ENCODE results near the gene ADRB1. TPM values are rescaled to one million over a fixed set of nuclear protein-coding genes. Genes with fewer than 3 reads are reported as not detected.

ADRB1 gene
- total and polyA plus RNA-seq, 2 donors from 2014 or later: 0.72 to 1.4 TPM

GRCh38 chr10:114053946-114054345, 10.3 kb downstream of the ADRB1 start:
- Histone ChIP-seq H3K4me3 (ENCODE audit: low read length in 3 of 3) (no peak overlapping the region), H3K4me1 (ENCODE audit: control insufficient read depth in 2 of 3, insufficient read depth in 2 of 3, low read depth in 1 of 3, low read length in 3 of 3) (peaks cover 0 to 3% (median 0%) of the 10 kb centered on the region in 3 donors), H3K27me3 (ENCODE audit: control insufficient read depth, insufficient read depth, low read length) (peaks cover 2% of the 10 kb centered on the region), H3K27ac (ENCODE audit: low read depth in 2 of 2, low read length in 2 of 2) (no peak overlapping the region), H3K36me3 (ENCODE audit: control insufficient read depth in 2 of 3, insufficient read depth in 3 of 3, low read length in 3 of 3) (no peaks in the 10 kb centered on the region), H3K9ac (ENCODE audit: low read length in 3 of 3) (no peak overlapping the region), H3K9me3 (ENCODE audit: control insufficient read depth in 2 of 3, insufficient read depth in 1 of 3, low read length in 3 of 3) (no peaks in the 10 kb centered on the region)
- DNase-seq (no peak), FAIRE-seq (no peak)
- TF ChIP-seq, protein P1, sequence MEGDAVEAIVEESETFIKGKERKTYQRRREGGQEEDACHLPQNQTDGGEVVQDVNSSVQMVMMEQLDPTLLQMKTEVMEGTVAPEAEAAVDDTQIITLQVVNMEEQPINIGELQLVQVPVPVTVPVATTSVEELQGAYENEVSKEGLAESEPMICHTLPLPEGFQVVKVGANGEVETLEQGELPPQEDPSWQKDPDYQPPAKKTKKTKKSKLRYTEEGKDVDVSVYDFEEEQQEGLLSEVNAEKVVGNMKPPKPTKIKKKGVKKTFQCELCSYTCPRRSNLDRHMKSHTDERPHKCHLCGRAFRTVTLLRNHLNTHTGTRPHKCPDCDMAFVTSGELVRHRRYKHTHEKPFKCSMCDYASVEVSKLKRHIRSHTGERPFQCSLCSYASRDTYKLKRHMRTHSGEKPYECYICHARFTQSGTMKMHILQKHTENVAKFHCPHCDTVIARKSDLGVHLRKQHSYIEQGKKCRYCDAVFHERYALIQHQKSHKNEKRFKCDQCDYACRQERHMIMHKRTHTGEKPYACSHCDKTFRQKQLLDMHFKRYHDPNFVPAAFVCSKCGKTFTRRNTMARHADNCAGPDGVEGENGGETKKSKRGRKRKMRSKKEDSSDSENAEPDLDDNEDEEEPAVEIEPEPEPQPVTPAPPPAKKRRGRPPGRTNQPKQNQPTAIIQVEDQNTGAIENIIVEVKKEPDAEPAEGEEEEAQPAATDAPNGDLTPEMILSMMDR (IDR thresholded peaks at IDR 0.05; ENCODE audit: borderline replicate concordance, extremely low read depth, insufficient read depth): no peak
- intact Hi-C loops (cut with DNase I): no loop called here

DNA sequence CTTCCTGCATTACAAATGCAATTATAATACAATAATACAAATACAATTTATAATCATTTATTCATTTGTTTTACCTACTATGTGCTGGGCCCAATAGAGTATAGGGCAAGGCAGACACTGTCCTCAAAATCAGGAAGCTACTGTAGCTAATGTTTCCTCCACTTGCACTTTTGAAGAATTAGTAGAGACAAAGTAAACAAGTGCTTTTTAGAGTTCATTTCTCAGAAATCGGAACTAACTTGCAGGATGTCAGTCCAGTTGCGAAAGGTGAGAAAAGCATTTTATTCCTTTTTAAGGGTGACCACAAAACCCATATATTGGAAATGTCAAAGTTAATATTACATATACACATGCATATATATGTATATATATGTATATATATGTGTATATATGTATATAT, 14.2 kb downstream of the ADRB1 start:
- Histone ChIP-seq H3K4me1 (ENCODE audit: control insufficient read depth in 2 of 3, insufficient read depth in 2 of 3, low read depth in 1 of 3, low read length in 3 of 3) (peaks cover 0 to 3% (median 0%) of the 10 kb centered on the region in 3 donors), H3K9ac (ENCODE audit: low read length in 3 of 3) (no peak overlapping the region), H3K9me3 (ENCODE audit: control insufficient read depth in 2 of 3, insufficient read depth in 1 of 3, low read length in 3 of 3) (no peaks in the 10 kb centered on the region), H3K27me3 (ENCODE audit: control insufficient read depth, insufficient read depth, low read length) (no peaks in the 10 kb centered on the region), H3K4me3 (ENCODE audit: low read length in 3 of 3) (no peak overlapping the region), H3K36me3 (ENCODE audit: control insufficient read depth in 2 of 3, insufficient read depth in 3 of 3, low read length in 3 of 3) (no peaks in the 10 kb centered on the region), H3K27ac (ENCODE audit: low read depth in 2 of 2, low read length in 2 of 2) (no peak overlapping the region)
- intact Hi-C loops (cut with DNase I): no loop called here
- FAIRE-seq (no peak), DNase-seq (no peak)
- TF ChIP-seq, protein P1 (IDR thresholded peaks at IDR 0.05; ENCODE audit: borderline replicate concordance, extremely low read depth, insufficient read depth): no peak

DNA sequence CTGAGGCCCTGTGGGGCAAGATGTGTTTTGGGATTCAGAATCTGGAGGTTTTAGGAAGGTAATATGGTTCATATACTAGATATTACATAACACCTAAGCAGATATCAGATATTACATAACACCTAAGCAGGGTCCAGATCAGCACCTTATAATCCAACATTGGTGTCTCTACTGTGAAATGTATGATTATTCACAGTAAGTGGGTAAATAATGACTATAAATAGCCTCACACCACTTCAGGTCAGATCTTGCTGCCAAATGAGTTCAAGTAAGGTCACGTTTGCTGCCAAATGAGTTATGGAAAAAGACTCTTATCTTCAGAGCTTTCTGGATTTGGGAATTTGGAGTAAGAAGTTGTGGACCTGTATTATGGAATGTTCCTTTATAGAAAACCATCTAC, 14.6 kb downstream of the ADRB1 start:
- DNase-seq (no peak), FAIRE-seq (no peak)
- Histone ChIP-seq H3K9ac (ENCODE audit: low read length in 3 of 3) (no peak overlapping the region), H3K27ac (ENCODE audit: low read depth in 2 of 2, low read length in 2 of 2) (no peak overlapping the region), H3K4me3 (ENCODE audit: low read length in 3 of 3) (no peak overlapping the region), H3K9me3 (ENCODE audit: control insufficient read depth in 2 of 3, insufficient read depth in 1 of 3, low read length in 3 of 3) (no peaks in the 10 kb centered on the region), H3K4me1 (ENCODE audit: control insufficient read depth in 2 of 3, insufficient read depth in 2 of 3, low read depth in 1 of 3, low read length in 3 of 3) (peaks cover 0 to 3% (median 0%) of the 10 kb centered on the region in 3 donors), H3K36me3 (ENCODE audit: control insufficient read depth in 2 of 3, insufficient read depth in 3 of 3, low read length in 3 of 3) (no peaks in the 10 kb centered on the region), H3K27me3 (ENCODE audit: control insufficient read depth, insufficient read depth, low read length) (no peaks in the 10 kb centered on the region)
- intact Hi-C loops (cut with DNase I): no loop called here
- TF ChIP-seq, protein P1 (IDR thresholded peaks at IDR 0.05; ENCODE audit: borderline replicate concordance, extremely low read depth, insufficient read depth): no peak

- DNase-seq (no peak), FAIRE-seq (no peak)
- Histone ChIP-seq H3K27ac (ENCODE audit: low read depth in 2 of 2, low read length in 2 of 2) (no peak overlapping the region), H3K9me3 (ENCODE audit: control insufficient read depth in 2 of 3, insufficient read depth in 1 of 3, low read length in 3 of 3) (no peaks in the 10 kb centered on the region), H3K4me3 (ENCODE audit: low read length in 3 of 3) (no peak overlapping the region), H3K36me3 (ENCODE audit: control insufficient read depth in 2 of 3, insufficient read depth in 3 of 3, low read length in 3 of 3) (no peaks in the 10 kb centered on the region), H3K9ac (ENCODE audit: low read length in 3 of 3) (no peak overlapping the region), H3K4me1 (ENCODE audit: control insufficient read depth in 2 of 3, insufficient read depth in 2 of 3, low read depth in 1 of 3, low read length in 3 of 3) (peaks cover 0 to 3% (median 0%) of the 10 kb centered on the region in 3 donors), H3K27me3 (ENCODE audit: control insufficient read depth, insufficient read depth, low read length) (no peaks in the 10 kb centered on the region)
- TF ChIP-seq, protein P1 (IDR thresholded peaks at IDR 0.05; ENCODE audit: borderline replicate concordance, extremely low read depth, insufficient read depth): no peak
- intact Hi-C loops (cut with DNase I): no loop called here
Observed at GRCh38 chr10:114059561-114059960, 15.9 kb downstream of the ADRB1 start.
